Measurements from ENCODE around the gene TGFBR3. TPM values are rescaled to one million over a fixed set of nuclear protein-coding genes. Genes with fewer than 3 reads are reported as not detected.

The TGFBR3 gene
- total RNA-seq, 1 donor from 2014 or later, result 51.7 TPM

GRCh38 chr1:91901231-91901630, 15.3 kb upstream of the TGFBR3 start:
- no peaks in the 10 kb centered on the region for H3K36me3 ChIP-seq
- TF ChIP-seq CTCF (IDR thresholded peaks at IDR 0.05), result no peak
- no peaks in the 10 kb centered on the region for H3K4me1 ChIP-seq
- no peak overlapping the region for H3K27ac ChIP-seq
- no peak for ATAC-seq
- no peaks in the 10 kb centered on the region for H3K27me3 ChIP-seq (ENCODE audit: low read depth)
- H3K4me3 ChIP-seq, result no peak overlapping the region
- intact Hi-C loops (cut with DNase I), result no loop called here
- H3K9me3 ChIP-seq, result no peaks in the 10 kb centered on the region
- DNase-seq, result no peak

DNA sequence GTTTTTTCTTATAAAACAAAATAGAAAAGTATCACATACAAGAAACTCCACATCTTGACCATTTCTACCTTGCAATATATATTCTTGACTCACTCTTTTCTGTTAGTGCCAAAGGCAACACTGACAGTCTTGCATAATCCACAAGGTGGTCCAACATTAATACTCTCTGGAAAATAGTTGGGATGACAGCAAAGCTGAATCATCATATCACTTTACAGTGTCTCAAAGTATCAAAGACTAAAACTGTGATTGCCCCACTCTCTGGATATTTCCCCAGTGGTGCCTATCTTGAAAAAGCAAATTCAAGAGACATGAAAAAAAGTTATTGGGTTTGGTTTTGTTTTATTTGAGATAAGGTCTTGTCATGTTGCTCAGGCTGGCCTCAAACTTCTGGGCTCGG, 14.6 kb upstream of the TGFBR3 start:
- Histone ChIP-seq H3K36me3 (no peaks in the 10 kb centered on the region), H3K27ac (no peak overlapping the region), H3K9me3 (no peaks in the 10 kb centered on the region), H3K27me3 (ENCODE audit: low read depth) (no peaks in the 10 kb centered on the region), H3K4me3 (no peak overlapping the region), H3K4me1 (no peaks in the 10 kb centered on the region)
- DNase-seq (no peak), ATAC-seq (no peak)
- intact Hi-C loops (cut with DNase I), result no loop called here
- no peak for TF ChIP-seq CTCF (IDR thresholded peaks at IDR 0.05)

GRCh38 chr1:91897016-91897415, 11.1 kb upstream of the TGFBR3 start:
- ATAC-seq (no peak), DNase-seq (no peak)
- intact Hi-C loops (cut with DNase I), result no loop called here
- no peaks in the 10 kb centered on the region for H3K9me3 ChIP-seq
- no peaks in the 10 kb centered on the region for H3K27me3 ChIP-seq (ENCODE audit: low read depth)
- no peak overlapping the region for H3K27ac ChIP-seq
- H3K4me3 ChIP-seq, result no peak overlapping the region
- peaks cover 7% of the 10 kb centered on the region for H3K4me1 ChIP-seq
- H3K36me3 ChIP-seq, result no peaks in the 10 kb centered on the region
- no peak for TF ChIP-seq CTCF (IDR thresholded peaks at IDR 0.05)

GRCh38 chr1:91895832-91896556, 10.0 kb upstream of the TGFBR3 start:
- Histone ChIP-seq H3K27ac (no peak overlapping the region), H3K4me3 (no peak overlapping the region), H3K4me1 (peaks cover 12% of the 10 kb centered on the region), H3K36me3 (no peaks in the 10 kb centered on the region), H3K9me3 (no peaks in the 10 kb centered on the region), H3K27me3 (ENCODE audit: low read depth) (no peaks in the 10 kb centered on the region)
- TF ChIP-seq CTCF (IDR thresholded peaks at IDR 0.05), result no peak
- ATAC-seq, result no peak
- intact Hi-C loops (cut with DNase I), result no loop called here
- no peak for DNase-seq

- H3K9me3 ChIP-seq, result no peaks in the 10 kb centered on the region
- no peak for ATAC-seq
- no peak for TF ChIP-seq CTCF (IDR thresholded peaks at IDR 0.05)
- H3K27me3 ChIP-seq (ENCODE audit: low read depth), result no peaks in the 10 kb centered on the region
- no peak overlapping the region for H3K4me3 ChIP-seq
- intact Hi-C loops (cut with DNase I), result no loop called here
- H3K4me1 ChIP-seq, result peaks cover 12% of the 10 kb centered on the region
- H3K27ac ChIP-seq, result no peak overlapping the region
- no peaks in the 10 kb centered on the region for H3K36me3 ChIP-seq
- DNase-seq, result no peak
These were observed 8.2 kb upstream of the TGFBR3 start for GRCh38 chr1:91894036-91894761.
